Activated CD4-positive, CD25-positive, alpha-beta regulatory T cell treated with anti-CD3 and anti-CD28 coated beads, Interleukin-2, amount 50 U/mL, for 16 hours (primary cell): Measurements from ENCODE around the gene SCN1B.
A peak's percentile ranks its signal among the peaks of the same experiment; 100 is the strongest.

Experiments
- DNase-seq: peaks from one replicate; pipeline ENCODE4 v3.0.0-alpha.2; 2020; ENCODE audit warnings: low read depth, low spot score

SCN1B gene

GRCh38 chr19:35052599-35053190 lies 22.4 kb downstream of the SCN1B start:
- no peak for DNase-seq

- no peak for DNase-seq
Observed at GRCh38 chr19:35053667-35054293, 23.5 kb downstream of the SCN1B start.

GRCh38 chr19:35054626-35055025 lies 24.4 kb downstream of the SCN1B start:
- no peak for DNase-seq

DNA sequence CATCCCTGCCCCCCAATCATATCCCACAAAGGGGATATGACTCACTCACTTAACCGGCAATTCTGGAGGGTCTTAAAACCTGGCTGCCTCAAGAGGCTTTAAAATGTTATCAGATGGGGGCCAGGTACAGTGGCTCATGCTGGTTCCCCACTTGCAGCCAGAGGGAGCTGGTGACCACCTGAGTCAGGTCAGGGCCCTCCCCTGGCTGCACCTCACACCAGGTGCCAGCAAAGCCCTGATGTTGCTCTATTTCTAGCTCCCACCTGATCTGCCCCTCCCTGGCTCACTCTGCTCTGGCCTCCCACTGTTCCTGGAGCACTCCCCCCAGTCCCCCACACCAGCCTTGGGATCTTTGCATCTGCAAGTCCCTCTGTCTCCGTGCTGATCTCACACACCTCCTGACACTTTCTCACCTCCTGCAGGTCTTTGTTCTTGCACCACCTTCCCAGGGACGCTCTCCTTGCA lies 25.5 kb downstream of the SCN1B start:
- DNase-seq = no peak

GRCh38 chr19:35056513-35057063 lies 26.3 kb downstream of the SCN1B start:
- DNase-seq = no peak

GRCh38 chr19:35058370-35058769 lies 28.1 kb downstream of the SCN1B start:
- no peak for DNase-seq

DNA sequence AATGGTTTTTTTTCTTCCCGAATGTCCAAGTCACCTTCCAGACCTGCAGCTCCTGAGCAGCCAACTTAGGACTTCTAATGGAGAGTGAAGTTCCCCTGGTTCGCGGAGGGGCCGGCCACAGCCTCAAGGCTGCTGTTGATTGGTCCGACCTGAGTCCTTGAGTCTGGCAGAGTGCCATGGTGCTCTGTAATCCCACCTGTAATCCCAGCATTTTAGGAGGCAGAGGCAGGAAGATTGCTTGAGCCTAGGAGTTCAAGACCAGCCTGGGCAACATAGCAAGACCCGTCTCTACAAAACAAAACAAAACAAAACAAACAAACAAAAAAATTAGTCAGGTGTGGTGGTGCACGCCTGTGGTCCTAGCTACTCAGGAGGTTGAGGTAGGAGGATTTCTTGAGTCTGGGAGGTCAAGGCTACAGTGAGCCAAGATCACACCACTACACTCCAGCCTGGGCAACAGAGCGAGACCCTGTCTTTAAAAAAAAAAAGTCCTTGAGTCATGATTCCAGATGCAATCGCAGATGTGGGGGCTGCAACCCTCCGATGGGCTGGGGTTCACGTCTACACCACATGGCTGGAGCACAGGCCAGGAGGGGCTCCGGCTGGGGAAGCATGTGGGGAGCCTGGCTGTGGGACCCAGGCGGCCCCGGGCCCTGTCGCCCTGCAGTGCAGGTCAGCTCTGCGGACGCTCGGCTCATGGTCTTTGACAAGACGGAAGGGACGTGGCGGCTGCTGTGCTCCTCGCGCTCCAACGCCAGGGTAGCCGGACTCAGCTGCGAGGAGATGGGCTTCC lies 28.9 kb downstream of the SCN1B start:
- DNase-seq = no peak

GRCh38 chr19:35059799-35060091 lies 29.5 kb downstream of the SCN1B start:
- no peak for DNase-seq

- DNase-seq = no peak
Observed at GRCh38 chr19:35060160-35060855, 30.0 kb downstream of the SCN1B start.

DNA sequence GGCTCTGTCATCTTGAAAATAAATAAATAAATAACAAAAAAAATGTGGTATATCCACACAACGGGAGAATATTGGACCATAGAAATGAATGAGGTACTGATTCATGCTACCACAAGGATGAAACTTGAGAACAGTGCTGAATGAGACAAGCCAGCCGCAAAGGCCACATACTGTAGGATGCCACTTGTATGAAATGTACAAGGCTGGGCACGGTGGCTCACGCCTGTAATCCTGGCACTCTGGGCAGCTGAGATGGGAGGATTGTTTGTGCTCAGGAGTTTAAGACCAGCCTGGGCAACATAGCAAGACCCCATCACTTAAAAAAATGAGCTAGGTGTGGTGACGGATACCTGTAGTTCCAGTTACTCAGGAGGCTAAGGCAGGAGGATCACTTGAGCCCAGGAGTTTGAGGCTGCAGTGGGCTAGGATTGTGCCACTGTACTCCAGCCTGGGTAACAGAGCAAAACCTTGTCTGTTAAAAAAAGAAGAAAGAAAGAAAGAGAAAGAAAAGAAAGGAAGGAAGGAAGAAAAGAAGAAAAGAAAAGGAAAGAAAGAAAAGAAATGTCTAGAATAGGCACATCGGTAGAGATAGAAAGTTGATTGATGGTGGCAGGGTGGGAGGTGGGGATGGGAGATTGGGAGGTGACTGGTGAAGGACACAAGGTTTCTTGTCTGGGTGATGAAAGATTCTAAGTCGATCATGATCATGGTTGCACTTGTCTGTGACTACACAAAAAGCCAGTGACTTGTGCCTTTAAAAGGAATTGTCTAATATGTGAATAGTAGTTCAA lies 31.5 kb downstream of the SCN1B start:
- DNase-seq = no peak

DNA sequence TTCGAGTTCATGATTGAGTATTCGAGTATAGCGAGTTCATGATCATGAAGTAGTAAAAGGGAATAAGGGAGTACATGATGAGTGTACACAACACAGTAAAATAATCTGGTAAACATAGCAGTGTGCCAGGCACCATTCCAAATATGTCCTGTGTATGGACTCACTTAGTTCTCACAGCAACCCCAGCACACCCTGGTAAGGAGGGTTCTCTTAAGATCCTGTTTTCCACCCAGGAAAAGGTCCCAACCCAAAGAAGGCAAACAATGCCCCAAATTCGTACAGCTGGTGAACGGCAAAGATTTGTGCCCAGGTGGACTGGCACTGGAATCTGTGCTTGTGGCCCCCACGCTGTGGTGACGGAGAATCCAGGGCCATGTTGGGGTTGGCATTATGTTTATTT lies 32.7 kb downstream of the SCN1B start:
- DNase-seq = no peak

- no peak for DNase-seq
Observed at GRCh38 chr19:35063940-35064818, 33.9 kb downstream of the SCN1B start.

DNA sequence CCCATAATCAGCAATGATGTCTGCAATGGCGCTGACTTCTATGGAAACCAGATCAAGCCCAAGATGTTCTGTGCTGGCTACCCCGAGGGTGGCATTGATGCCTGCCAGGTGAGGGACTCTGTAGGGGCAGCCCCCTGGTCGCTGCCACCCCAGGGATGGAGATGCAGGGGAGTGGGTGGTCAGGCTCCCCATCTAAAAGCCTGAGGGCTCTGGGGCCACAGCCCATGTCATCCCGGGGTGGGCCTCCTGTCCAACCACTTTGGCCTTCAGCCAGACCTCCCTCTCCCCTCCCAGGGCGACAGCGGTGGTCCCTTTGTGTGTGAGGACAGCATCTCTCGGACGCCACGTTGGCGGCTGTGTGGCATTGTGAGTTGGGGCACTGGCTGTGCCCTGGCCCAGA lies 35.3 kb downstream of the SCN1B start:
- DNase-seq = no peak

DNA sequence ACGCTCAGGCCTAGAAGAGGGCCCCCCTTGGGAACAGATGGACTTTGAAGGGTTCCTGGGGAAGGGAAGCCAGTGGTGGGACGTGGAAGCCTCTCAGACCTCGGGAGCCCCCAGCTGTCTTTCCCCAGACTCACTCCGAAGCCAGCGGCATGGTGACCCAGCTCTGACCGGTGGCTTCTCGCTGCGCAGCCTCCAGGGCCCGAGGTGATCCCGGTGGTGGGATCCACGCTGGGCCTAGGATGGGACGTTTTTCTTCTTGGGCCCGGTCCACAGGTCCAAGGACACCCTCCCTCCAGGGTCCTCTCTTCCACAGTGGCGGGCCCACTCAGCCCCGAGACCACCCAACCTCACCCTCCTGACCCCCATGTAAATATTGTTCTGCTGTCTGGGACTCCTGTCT lies 35.9 kb downstream of the SCN1B start:
- no peak for DNase-seq

GRCh38 chr19:35066691-35067563 lies 36.7 kb downstream of the SCN1B start:
- peak; percentile 77 for DNase-seq

DNA sequence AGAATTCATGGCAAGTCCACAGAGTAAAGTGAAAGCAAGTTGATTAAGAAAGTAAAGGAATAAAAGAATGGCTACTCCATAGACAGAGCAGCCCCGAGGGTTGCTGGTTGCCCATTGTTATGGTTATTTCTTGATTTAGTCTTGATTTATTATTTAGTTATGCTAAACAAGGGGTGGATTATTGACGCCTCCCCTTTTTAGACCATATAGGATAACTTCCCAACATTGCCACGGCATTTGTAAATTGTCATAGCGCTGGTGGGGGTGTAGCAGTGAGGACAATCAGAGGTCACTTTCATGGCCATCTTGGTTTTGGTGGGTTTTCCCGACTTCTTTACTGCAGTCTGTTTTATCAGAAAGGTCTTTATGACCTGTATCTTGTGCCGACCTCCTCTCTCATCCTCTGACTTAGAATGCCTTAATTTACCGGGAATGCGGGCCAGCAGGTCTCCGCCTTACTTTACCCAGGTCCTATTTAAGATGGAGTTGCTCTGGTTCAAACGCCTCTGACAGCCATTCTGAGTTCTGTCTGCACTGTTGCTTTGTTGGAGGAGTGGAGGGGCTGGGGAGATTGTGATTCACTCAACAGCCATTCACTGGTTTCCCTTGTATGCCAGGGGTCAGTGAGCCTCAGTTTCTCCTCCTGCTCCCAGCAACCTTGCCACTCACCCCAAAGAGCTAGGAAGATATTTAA lies 38.8 kb downstream of the SCN1B start:
- DNase-seq = no peak

GRCh38 chr19:35069696-35070095 lies 39.4 kb downstream of the SCN1B start:
- DNase-seq = no peak

GRCh38 chr19:35070471-35070870 lies 40.2 kb downstream of the SCN1B start:
- DNase-seq = no peak

DNA sequence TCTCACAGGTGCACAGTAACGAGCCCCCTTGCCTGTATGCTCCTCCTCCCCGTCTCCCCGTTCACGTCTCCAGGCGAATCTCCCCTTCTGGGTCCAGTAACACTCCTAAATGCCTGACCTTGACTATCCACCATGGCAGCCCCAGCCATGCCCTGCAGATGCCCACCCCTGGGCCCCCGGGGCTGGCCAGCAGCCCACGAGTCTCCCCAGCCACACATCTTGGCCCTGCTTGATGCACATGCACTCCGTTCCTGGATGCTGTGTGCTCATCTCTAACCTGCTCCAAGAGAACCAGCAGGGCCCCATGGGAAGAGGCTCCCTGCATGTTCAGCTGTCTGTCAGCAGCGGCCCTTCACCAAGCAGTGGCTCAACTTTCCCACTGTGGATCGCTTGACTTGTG lies 43.2 kb downstream of the SCN1B start:
- DNase-seq = no peak
